ENCODE results near the gene HOXB4.

DNA sequence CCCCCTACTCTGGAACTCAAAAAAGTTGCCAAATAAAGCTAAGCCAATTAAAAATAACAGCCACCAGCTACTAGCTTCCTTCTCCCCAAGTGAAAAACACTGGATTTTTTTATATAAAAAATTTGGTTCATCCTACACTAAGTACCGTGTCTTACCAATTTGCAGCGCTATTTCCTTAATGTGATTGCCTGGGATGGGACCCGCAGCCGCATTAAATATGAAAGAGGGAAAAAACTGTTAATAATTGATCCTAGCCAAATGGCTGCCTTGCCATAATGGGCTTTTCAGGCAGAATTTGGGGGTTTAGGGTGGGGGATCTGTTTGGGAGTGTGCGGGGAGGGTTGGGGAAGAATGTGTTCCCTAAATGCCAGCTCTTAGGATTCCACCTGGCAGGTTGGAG lies 46.0 kb upstream of the HOXB4 start:
- TF ChIP-seq CTCF (IDR thresholded peaks at IDR 0.05) (no peak), SIN3A (IDR thresholded peaks at IDR 0.05; ENCODE audit: borderline replicate concordance, insufficient read depth, low read depth, low read length) (no peak), POLR2AphosphoS5 (IDR thresholded peaks at IDR 0.05; ENCODE audit: low read depth, low read length) (no peak), REST (IDR thresholded peaks at IDR 0.05; ENCODE audit: insufficient read depth in 1 of 2, low read depth in 2 of 2, low read length in 1 of 2) (no peak)

All from Panc1 (cell line).